Measurements from ENCODE around the gene KLHL6.

- TF ChIP-seq CTCF (IDR thresholded peaks at IDR 0.05) (no peak), POLR2AphosphoS5 (IDR thresholded peaks at IDR 0.05) (no peak)
These were observed 105.7 kb downstream of the KLHL6 start for GRCh38 chr3:183449791-183450190.

Measured in sigmoid colon (tissue), 4 donors.